Measurements from ENCODE around the gene TXNDC11.

Gene TXNDC11

GRCh38 chr16:11681556-11681955, 61.1 kb downstream of the TXNDC11 start:
- DNase-seq (ENCODE audit: low spot score): no peak
- no peak for TF ChIP-seq CTCF (IDR thresholded peaks at IDR 0.05; ENCODE audit: extremely low read depth, missing control alignments)

- no peak for TF ChIP-seq CTCF (IDR thresholded peaks at IDR 0.05; ENCODE audit: extremely low read depth, missing control alignments)
- DNase-seq (ENCODE audit: low spot score): no peak
Measured at GRCh38 chr16:11679941-11680911, 62.4 kb downstream of the TXNDC11 start.

GRCh38 chr16:11679250-11679649, 63.4 kb downstream of the TXNDC11 start:
- no peak for DNase-seq (ENCODE audit: low spot score)
- no peak for TF ChIP-seq CTCF (IDR thresholded peaks at IDR 0.05; ENCODE audit: extremely low read depth, missing control alignments)

- no peak for TF ChIP-seq CTCF (IDR thresholded peaks at IDR 0.05; ENCODE audit: extremely low read depth, missing control alignments)
- no peak for DNase-seq (ENCODE audit: low spot score)
Measured at GRCh38 chr16:11677959-11678881, 64.4 kb downstream of the TXNDC11 start.

- no peak for DNase-seq (ENCODE audit: low spot score)
- TF ChIP-seq CTCF (IDR thresholded peaks at IDR 0.05; ENCODE audit: extremely low read depth, missing control alignments): no peak
Measured at GRCh38 chr16:11677451-11677951, 65.2 kb downstream of the TXNDC11 start.

- no peak for TF ChIP-seq CTCF (IDR thresholded peaks at IDR 0.05; ENCODE audit: extremely low read depth, missing control alignments)
- DNase-seq (ENCODE audit: low spot score): no peak
Measured at GRCh38 chr16:11676799-11677198, 65.9 kb downstream of the TXNDC11 start.

Data from GM20000 (cell line).